Measurements from ENCODE around the gene HECA. TPM values are rescaled to one million over a fixed set of nuclear protein-coding genes. Genes with fewer than 3 reads are reported as not detected.

HECA gene
- polyA plus RNA-seq, 1 of the 3 experiments (the other 2 are of a cell fraction): 1.6 TPM

DNA sequence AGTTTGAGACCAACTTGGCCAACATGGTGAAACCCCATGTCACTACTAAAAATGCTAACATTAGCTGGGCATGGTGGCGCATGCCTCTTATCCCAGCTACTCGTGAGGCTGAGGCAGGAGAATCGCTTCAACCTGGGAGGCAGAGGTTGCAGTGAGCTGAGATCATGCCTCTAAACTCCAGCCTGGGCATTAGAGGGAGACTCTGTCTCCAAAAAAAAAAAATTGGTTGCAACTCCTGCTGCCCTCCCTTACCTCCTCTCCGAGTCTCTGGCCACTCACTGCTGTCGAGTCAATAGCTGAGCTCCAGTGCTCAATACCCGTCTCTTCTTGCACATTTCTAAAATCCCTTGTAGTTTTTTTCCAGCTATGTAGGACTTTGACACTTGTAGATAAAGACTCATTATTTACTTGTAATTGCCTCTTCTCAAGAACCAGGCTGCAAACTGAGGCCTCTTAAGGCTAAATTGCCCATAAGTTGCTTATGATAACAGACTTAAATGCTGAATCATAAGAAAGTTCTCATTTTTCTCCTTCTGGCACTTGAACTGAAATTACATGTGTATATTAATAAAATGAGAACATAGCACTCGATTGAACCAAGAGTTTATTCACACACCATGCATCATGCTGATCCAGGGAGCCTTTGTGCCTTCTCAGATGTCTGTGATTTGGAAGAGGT lies 13.8 kb downstream of the HECA start:
- CTCF ChIA-PET: no interaction called here
- no peaks in the 10 kb centered on the region for H4K20me1 ChIP-seq (ENCODE audit: insufficient read depth)
- TF ChIP-seq RAD21 (IDR thresholded peaks at IDR 0.05; ENCODE audit: low read length) (no peak), SIN3A (IDR thresholded peaks at IDR 0.05; ENCODE audit: borderline replicate concordance, low read depth, low read length) (no peak), RFX5 (IDR thresholded peaks at IDR 0.05; ENCODE audit: low read length) (no peak), SMC3 (IDR thresholded peaks at IDR 0.05; ENCODE audit: low read depth, low read length) (no peak), ELF1 (IDR thresholded peaks at IDR 0.05) (no peak), TEAD4 (IDR thresholded peaks at IDR 0.05; ENCODE audit: borderline replicate concordance, insufficient read depth) (no peak), GABPA (IDR thresholded peaks at IDR 0.05; ENCODE audit: low read depth) (no peak), YY1 (IDR thresholded peaks at IDR 0.05; ENCODE audit: low read depth) (no peak), EZH2phosphoT487 (IDR thresholded peaks at IDR 0.05; ENCODE audit: borderline replicate concordance, low read depth) (no peak), MEF2A (IDR thresholded peaks at IDR 0.05; ENCODE audit: borderline replicate concordance, low read depth) (no peak), POLR2AphosphoS5 (IDR thresholded peaks at IDR 0.05; ENCODE audit: low read depth, low read length) (no peak)
- TF ChIP-seq, protein P1, sequence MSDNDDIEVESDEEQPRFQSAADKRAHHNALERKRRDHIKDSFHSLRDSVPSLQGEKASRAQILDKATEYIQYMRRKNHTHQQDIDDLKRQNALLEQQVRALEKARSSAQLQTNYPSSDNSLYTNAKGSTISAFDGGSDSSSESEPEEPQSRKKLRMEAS (IDR thresholded peaks at IDR 0.05; ENCODE audit: low read depth): no peak
- TF ChIP-seq, protein P2, sequence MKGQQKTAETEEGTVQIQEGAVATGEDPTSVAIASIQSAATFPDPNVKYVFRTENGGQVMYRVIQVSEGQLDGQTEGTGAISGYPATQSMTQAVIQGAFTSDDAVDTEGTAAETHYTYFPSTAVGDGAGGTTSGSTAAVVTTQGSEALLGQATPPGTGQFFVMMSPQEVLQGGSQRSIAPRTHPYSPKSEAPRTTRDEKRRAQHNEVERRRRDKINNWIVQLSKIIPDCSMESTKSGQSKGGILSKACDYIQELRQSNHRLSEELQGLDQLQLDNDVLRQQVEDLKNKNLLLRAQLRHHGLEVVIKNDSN (IDR thresholded peaks at IDR 0.05; ENCODE audit: borderline replicate concordance, low read depth): no peak
- TF ChIP-seq, protein P3, sequence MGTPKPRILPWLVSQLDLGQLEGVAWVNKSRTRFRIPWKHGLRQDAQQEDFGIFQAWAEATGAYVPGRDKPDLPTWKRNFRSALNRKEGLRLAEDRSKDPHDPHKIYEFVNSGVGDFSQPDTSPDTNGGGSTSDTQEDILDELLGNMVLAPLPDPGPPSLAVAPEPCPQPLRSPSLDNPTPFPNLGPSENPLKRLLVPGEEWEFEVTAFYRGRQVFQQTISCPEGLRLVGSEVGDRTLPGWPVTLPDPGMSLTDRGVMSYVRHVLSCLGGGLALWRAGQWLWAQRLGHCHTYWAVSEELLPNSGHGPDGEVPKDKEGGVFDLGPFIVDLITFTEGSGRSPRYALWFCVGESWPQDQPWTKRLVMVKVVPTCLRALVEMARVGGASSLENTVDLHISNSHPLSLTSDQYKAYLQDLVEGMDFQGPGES (IDR thresholded peaks at IDR 0.05; ENCODE audit: low read depth, low read length): no peak
- H3K27ac ChIP-seq (ENCODE audit: low read depth in 2 of 2, low read length in 1 of 2): no peak overlapping the region
- H3K4me1 ChIP-seq (ENCODE audit: control insufficient read depth in 1 of 2, insufficient read depth in 2 of 2, low read depth in 1 of 2, low read length in 1 of 2): no peaks in the 10 kb centered on the region; a peak in 1 of 4 replicates
- peaks cover 42% of the 10 kb centered on the region; the same call in 1 of the 2 replicates for H3K79me2 ChIP-seq (ENCODE audit: insufficient read depth)
- H3K36me3 ChIP-seq (replicated peaks in 1 of 2; ENCODE audit: control insufficient read depth in 1 of 2, insufficient read depth in 2 of 2, low read length in 1 of 2): no peaks in the 10 kb centered on the region
- H3K4me3 ChIP-seq (ENCODE audit: low read depth in 2 of 2, low read length in 1 of 2): no peak overlapping the region
- no peaks in the 10 kb centered on the region for H3F3A ChIP-seq (replicated peaks; ENCODE audit: insufficient read depth)
- no peak overlapping the region for H3K9ac ChIP-seq
- H2AFZ ChIP-seq (ENCODE audit: low read depth): no peak overlapping the region
- H3K4me2 ChIP-seq: no peak overlapping the region
- DNase-seq: no peak
- no peaks in the 10 kb centered on the region for H3K9me2 ChIP-seq
- H3K27me3 ChIP-seq (ENCODE audit: insufficient read depth): no peaks in the 10 kb centered on the region
- H3K9me3 ChIP-seq: no peaks in the 10 kb centered on the region
- POLR2A ChIA-PET: no interaction called here
- 84% methylated on average over 5 of the region's 7 CpGs for WGBS (ENCODE audit: low lambda C conversion rate)

DNA sequence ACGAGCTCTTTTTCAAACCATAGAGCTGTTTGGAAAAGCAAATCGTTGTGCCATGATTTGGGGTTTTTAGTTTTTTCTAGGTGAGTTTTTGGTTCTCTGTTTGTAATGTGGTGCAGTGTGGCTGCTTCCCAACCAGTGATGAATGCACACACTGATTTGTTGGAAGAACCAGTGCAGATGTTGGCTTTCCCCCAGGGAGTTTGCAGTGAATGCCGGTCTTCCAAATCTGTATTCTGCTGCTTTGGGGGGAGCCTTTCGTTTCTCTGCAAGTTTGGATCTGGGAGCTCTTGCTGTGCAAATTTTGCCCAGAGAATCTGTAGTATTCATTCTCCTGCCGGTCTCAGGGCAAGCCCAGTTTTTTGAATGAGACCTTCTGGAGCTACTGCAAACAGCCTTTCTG lies 14.5 kb downstream of the HECA start:
- no peak overlapping the region for H2AFZ ChIP-seq (ENCODE audit: low read depth)
- H3K4me2 ChIP-seq: no peak overlapping the region
- DNase-seq: no peak
- TF ChIP-seq MEF2A (IDR thresholded peaks at IDR 0.05; ENCODE audit: borderline replicate concordance, low read depth) (no peak), RXRA (IDR thresholded peaks at IDR 0.05; ENCODE audit: borderline replicate concordance, low read depth) (no peak), TEAD4 (IDR thresholded peaks at IDR 0.05; ENCODE audit: borderline replicate concordance, insufficient read depth) (no peak), CHD2 (IDR thresholded peaks at IDR 0.05; ENCODE audit: low read length, partially characterized antibody) (no peak), EZH2phosphoT487 (IDR thresholded peaks at IDR 0.05; ENCODE audit: borderline replicate concordance, low read depth) (no peak), SIN3A (IDR thresholded peaks at IDR 0.05; ENCODE audit: borderline replicate concordance, low read depth, low read length) (no peak), JUND (IDR thresholded peaks at IDR 0.05) (no peak), RFX5 (IDR thresholded peaks at IDR 0.05; ENCODE audit: low read length) (no peak), TAF1 (IDR thresholded peaks at IDR 0.05; ENCODE audit: borderline replicate concordance, low read depth, low read length) (no peak), YY1 (IDR thresholded peaks at IDR 0.05; ENCODE audit: low read depth) (no peak), SMC3 (IDR thresholded peaks at IDR 0.05; ENCODE audit: low read depth, low read length) (no peak)
- TF ChIP-seq, protein P1 (IDR thresholded peaks at IDR 0.05; ENCODE audit: low read depth): no peak
- TF ChIP-seq, protein P4, sequence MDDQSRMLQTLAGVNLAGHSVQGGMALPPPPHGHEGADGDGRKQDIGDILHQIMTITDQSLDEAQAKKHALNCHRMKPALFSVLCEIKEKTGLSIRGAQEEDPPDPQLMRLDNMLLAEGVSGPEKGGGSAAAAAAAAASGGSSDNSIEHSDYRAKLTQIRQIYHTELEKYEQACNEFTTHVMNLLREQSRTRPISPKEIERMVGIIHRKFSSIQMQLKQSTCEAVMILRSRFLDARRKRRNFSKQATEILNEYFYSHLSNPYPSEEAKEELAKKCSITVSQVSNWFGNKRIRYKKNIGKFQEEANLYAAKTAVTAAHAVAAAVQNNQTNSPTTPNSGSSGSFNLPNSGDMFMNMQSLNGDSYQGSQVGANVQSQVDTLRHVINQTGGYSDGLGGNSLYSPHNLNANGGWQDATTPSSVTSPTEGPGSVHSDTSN (IDR thresholded peaks at IDR 0.05): no peak
- ChIA-PET POLR2A (no interaction called here), CTCF (no interaction called here)
- H3K4me1 ChIP-seq (ENCODE audit: control insufficient read depth in 1 of 2, insufficient read depth in 2 of 2, low read depth in 1 of 2, low read length in 1 of 2): no peaks in the 10 kb centered on the region; a peak in 1 of 4 replicates
- 87% methylated on average over 5 of the region's 5 CpGs for WGBS (ENCODE audit: low lambda C conversion rate)
- no peak overlapping the region for H3K9ac ChIP-seq
- no peaks in the 10 kb centered on the region for H3K9me3 ChIP-seq
- no peak overlapping the region for H3K4me3 ChIP-seq (ENCODE audit: low read depth in 2 of 2, low read length in 1 of 2)
- no peaks in the 10 kb centered on the region for H3K36me3 ChIP-seq (replicated peaks in 1 of 2; ENCODE audit: control insufficient read depth in 1 of 2, insufficient read depth in 2 of 2, low read length in 1 of 2)
- H3K9me2 ChIP-seq: no peaks in the 10 kb centered on the region
- H3F3A ChIP-seq (replicated peaks; ENCODE audit: insufficient read depth): no peaks in the 10 kb centered on the region
- H4K20me1 ChIP-seq (ENCODE audit: insufficient read depth): no peaks in the 10 kb centered on the region
- no peak overlapping the region for H3K27ac ChIP-seq (ENCODE audit: low read depth in 2 of 2, low read length in 1 of 2)
- H3K27me3 ChIP-seq (ENCODE audit: insufficient read depth): no peaks in the 10 kb centered on the region
- peaks cover 36% of the 10 kb centered on the region; the same call in 1 of the 2 replicates for H3K79me2 ChIP-seq (ENCODE audit: insufficient read depth)
